Measurements from ENCODE around the gene ONECUT3. TPM values are rescaled to one million over a fixed set of nuclear protein-coding genes. Genes with fewer than 3 reads are reported as not detected.
A peak's percentile ranks its signal among the peaks of the same experiment; 100 is the strongest.

Gene ONECUT3
- total and polyA plus RNA-seq, 2 of the 4 experiments (the other 2 are of a cell fraction), result not detected

GRCh38 chr19:1783354-1783753 lies 30.0 kb downstream of the ONECUT3 start:
- H3K9me3 ChIP-seq (ENCODE audit: control insufficient read depth, insufficient read depth, low read length), result peaks cover 18% of the 10 kb centered on the region
- BruUV-seq (replicated peaks), result no TSS peak
- no peak for TF ChIP-seq BHLHE40 (IDR thresholded peaks at IDR 0.05; ENCODE audit: low read depth, low read length)
- TF ChIP-seq RCOR1 (IDR thresholded peaks at IDR 0.05; ENCODE audit: insufficient replicate concordance, low read length), result no peak
- TF ChIP-seq MAFK (IDR thresholded peaks at IDR 0.05; ENCODE audit: low read depth, low read length), result no peak
- no peak overlapping the region for H3K18ac ChIP-seq (ENCODE audit: low read depth, low read length)
- no peaks in the 10 kb centered on the region for H3K79me1 ChIP-seq (ENCODE audit: low read depth in 1 of 2, low read length in 2 of 2)
- no peaks in the 10 kb centered on the region for H4K20me1 ChIP-seq (ENCODE audit: insufficient read depth, low read length)
- H2AK9ac ChIP-seq (replicated peaks; ENCODE audit: low read depth, low read length, poor library complexity), result no peak overlapping the region
- dilution Hi-C loops (cut with HindIII; ENCODE audit: low sequenced_read_pairs, unreplicated experiment) (no loop called here), intact Hi-C loops (cut with micrococcal nuclease) (no loop called here), in situ Hi-C loops (cut with MboI; ENCODE audit: low sequenced_read_pairs) (loop anchor here (25.0 kb wide), 1 partner anchor 246 kb away; no protein-coding TSS in a partner anchor)
- H2BK5ac ChIP-seq (ENCODE audit: low read depth, low read length, poor library complexity, severe bottlenecking), result no peak overlapping the region
- H2BK15ac ChIP-seq (ENCODE audit: low read depth, low read length), result no peak overlapping the region
- no peak overlapping the region for H3K4me3 ChIP-seq (ENCODE audit: insufficient read depth, low read depth, low read length)
- H3K4ac ChIP-seq (ENCODE audit: low read depth, low read length), result no peak overlapping the region
- DNase-seq (no peak), ATAC-seq (ENCODE audit: low read depth) (no peak)
- H3K14ac ChIP-seq (replicated peaks; ENCODE audit: low read depth, low read length), result no peak overlapping the region
- no peaks in the 10 kb centered on the region for H3K36me3 ChIP-seq (ENCODE audit: control insufficient read depth, insufficient read depth, low read length)
- CTCF ChIA-PET, result no interaction called here
- no peak overlapping the region for H4K5ac ChIP-seq (ENCODE audit: low read depth, low read length)
- no peak overlapping the region for H2BK20ac ChIP-seq (ENCODE audit: low read depth, low read length)
- no peak overlapping the region for H4K91ac ChIP-seq (ENCODE audit: insufficient read depth, low read depth, low read length)
- no peaks in the 10 kb centered on the region for H3K4me1 ChIP-seq (ENCODE audit: control insufficient read depth, insufficient read depth, low read length)
- no peak overlapping the region for H3K56ac ChIP-seq (ENCODE audit: extremely low read depth, insufficient read depth, low read length)
- peak overlapping the region; percentile 43 for H2AFZ ChIP-seq (replicated peaks; ENCODE audit: low read length, poor library complexity)
- H3K4me2 ChIP-seq (ENCODE audit: low read depth, low read length), result no peak overlapping the region
- no peak overlapping the region for H2AK5ac ChIP-seq (ENCODE audit: low read depth, low read length)
- no peak overlapping the region for H3K9ac ChIP-seq (ENCODE audit: low read depth, low read length)
- H3K27me3 ChIP-seq (ENCODE audit: control insufficient read depth, insufficient read depth, low read length), result peaks cover 47% of the 10 kb centered on the region
- H2BK120ac ChIP-seq (ENCODE audit: low read depth, low read length), result no peak overlapping the region
- no peaks in the 10 kb centered on the region for H3K9me1 ChIP-seq (ENCODE audit: insufficient read depth, low read length)
- H3K23ac ChIP-seq (ENCODE audit: low read depth, low read length), result no peak overlapping the region
- no peak overlapping the region for H4K8ac ChIP-seq (ENCODE audit: low read depth in 2 of 2, low read length in 2 of 2)
- H3K27ac ChIP-seq (ENCODE audit: insufficient read depth, low read length), result no peak overlapping the region
- 48% methylated on average over 4 of the region's 4 CpGs; no CpG with 5 or more reads in 1 of the 2 experiments for WGBS, 2 experiments (ENCODE audit: extremely low coverage in 2 of 2, insufficient read length in 1 of 2)
- POLR2A ChIA-PET (ENCODE audit: unreplicated experiment), result no interaction called here
